ENCODE data around the gene FXR1.

FXR1 gene

DNA sequence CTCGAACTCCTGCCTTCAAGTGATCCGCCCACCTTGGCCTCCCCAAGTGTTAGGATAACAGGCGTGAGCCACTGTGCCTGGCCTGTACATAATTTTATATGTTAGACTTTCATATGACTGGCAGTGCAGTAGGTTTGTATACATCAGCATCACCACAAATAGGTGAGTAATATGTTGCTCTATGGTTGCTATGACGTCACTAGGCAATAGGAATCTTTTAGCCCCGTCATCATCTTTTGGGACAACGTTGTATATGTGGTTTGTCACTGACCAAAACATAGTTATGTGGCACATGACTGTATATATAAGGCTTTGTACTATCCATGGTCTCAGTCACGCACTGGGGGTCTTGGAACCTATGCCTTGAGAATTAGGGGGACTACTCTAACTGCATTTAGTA, 94.1 kb downstream of the FXR1 start:
- Histone ChIP-seq H3K27ac (ENCODE audit: low read length) (no peak overlapping the region), H3K79me2 (ENCODE audit: low read length) (no peaks in the 10 kb centered on the region), H2AFZ (ENCODE audit: low read depth, low read length) (no peak overlapping the region)

DNA sequence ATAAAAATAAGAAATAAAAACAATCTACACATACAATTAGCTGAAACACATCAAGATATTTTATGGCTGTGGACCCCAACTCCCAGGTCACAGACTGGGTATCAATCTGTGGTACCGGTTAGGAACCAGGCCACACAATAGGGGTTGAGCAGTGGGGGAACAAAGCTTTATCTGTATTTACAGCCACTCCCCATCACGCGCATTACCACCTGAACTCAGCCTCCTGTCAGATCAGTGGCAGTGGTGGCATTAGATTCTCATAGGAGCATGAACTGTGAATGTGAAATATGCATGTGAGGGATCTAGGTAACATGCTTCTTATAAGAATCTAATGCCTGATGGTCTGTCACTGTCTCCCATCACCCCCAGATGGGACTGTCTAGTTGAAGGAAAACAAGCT, 94.8 kb downstream of the FXR1 start:
- Histone ChIP-seq H3K9me3 (ENCODE audit: insufficient read depth, low read length) (no peaks in the 10 kb centered on the region), H3K4me1 (ENCODE audit: low read length) (no peaks in the 10 kb centered on the region), H3K27me3 (ENCODE audit: low read depth, low read length) (no peaks in the 10 kb centered on the region), H3K27ac (ENCODE audit: low read length) (no peak overlapping the region), H3K9ac (ENCODE audit: low read length) (no peak overlapping the region), H3K79me2 (ENCODE audit: low read length) (no peaks in the 10 kb centered on the region), H2AFZ (ENCODE audit: low read depth, low read length) (no peak overlapping the region), H3K4me3 (ENCODE audit: low read length) (no peak overlapping the region), H3K4me2 (ENCODE audit: low read length) (no peak overlapping the region), H3K36me3 (replicated peaks; ENCODE audit: low read depth, low read length) (no peaks in the 10 kb centered on the region), H4K20me1 (ENCODE audit: insufficient read depth, low read length) (no peaks in the 10 kb centered on the region)
- TF ChIP-seq, protein P1, sequence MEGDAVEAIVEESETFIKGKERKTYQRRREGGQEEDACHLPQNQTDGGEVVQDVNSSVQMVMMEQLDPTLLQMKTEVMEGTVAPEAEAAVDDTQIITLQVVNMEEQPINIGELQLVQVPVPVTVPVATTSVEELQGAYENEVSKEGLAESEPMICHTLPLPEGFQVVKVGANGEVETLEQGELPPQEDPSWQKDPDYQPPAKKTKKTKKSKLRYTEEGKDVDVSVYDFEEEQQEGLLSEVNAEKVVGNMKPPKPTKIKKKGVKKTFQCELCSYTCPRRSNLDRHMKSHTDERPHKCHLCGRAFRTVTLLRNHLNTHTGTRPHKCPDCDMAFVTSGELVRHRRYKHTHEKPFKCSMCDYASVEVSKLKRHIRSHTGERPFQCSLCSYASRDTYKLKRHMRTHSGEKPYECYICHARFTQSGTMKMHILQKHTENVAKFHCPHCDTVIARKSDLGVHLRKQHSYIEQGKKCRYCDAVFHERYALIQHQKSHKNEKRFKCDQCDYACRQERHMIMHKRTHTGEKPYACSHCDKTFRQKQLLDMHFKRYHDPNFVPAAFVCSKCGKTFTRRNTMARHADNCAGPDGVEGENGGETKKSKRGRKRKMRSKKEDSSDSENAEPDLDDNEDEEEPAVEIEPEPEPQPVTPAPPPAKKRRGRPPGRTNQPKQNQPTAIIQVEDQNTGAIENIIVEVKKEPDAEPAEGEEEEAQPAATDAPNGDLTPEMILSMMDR (IDR thresholded peaks at IDR 0.05; ENCODE audit: low read depth, low read length): no peak

More for the DNA sequence above, 94.1 kb downstream of the FXR1 start:
- H3K36me3 ChIP-seq (replicated peaks; ENCODE audit: low read depth, low read length): no peaks in the 10 kb centered on the region
- H3K9ac ChIP-seq (ENCODE audit: low read length): no peak overlapping the region
- no peak overlapping the region for H3K4me3 ChIP-seq (ENCODE audit: low read length)
- H3K9me3 ChIP-seq (ENCODE audit: insufficient read depth, low read length): no peaks in the 10 kb centered on the region
- no peaks in the 10 kb centered on the region for H3K27me3 ChIP-seq (ENCODE audit: low read depth, low read length)
- H3K4me2 ChIP-seq (ENCODE audit: low read length): no peak overlapping the region
- TF ChIP-seq, protein P1 (IDR thresholded peaks at IDR 0.05; ENCODE audit: low read depth, low read length): no peak
- TF ChIP-seq EZH2phosphoT487 (IDR thresholded peaks at IDR 0.05; ENCODE audit: low read depth): no peak
- no peaks in the 10 kb centered on the region for H4K20me1 ChIP-seq (ENCODE audit: insufficient read depth, low read length)
- H3K4me1 ChIP-seq (ENCODE audit: low read length): no peaks in the 10 kb centered on the region

DNA sequence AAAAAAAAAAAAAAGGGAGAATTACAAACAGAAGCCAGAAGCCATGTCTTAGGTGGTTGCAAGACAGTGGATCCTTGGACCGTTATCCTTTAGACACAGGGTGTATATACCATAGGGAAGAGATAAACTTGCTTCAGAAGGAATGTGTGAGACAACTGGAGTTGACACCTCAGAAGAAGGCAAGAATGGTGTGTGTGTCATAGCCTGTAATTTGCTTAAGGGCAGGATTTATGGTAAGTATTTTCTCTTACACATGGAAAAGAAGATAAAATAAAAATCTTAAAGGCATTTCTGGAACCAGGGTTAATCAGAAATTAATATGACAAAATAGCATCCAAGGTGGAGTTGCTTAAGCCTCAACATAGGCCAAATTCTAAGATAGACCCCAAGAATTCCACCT, 96.3 kb downstream of the FXR1 start:
- TF ChIP-seq EZH2phosphoT487 (IDR thresholded peaks at IDR 0.05; ENCODE audit: low read depth): no peak
- TF ChIP-seq, protein P1 (IDR thresholded peaks at IDR 0.05; ENCODE audit: low read depth, low read length): no peak
- Histone ChIP-seq H4K20me1 (ENCODE audit: insufficient read depth, low read length) (no peaks in the 10 kb centered on the region), H3K9ac (ENCODE audit: low read length) (no peak overlapping the region), H3K79me2 (ENCODE audit: low read length) (no peaks in the 10 kb centered on the region), H3K9me3 (ENCODE audit: insufficient read depth, low read length) (no peaks in the 10 kb centered on the region), H2AFZ (ENCODE audit: low read depth, low read length) (no peak overlapping the region), H3K4me1 (ENCODE audit: low read length) (no peaks in the 10 kb centered on the region), H3K27ac (ENCODE audit: low read length) (no peak overlapping the region), H3K27me3 (ENCODE audit: low read depth, low read length) (no peaks in the 10 kb centered on the region), H3K4me3 (ENCODE audit: low read length) (no peak overlapping the region), H3K36me3 (replicated peaks; ENCODE audit: low read depth, low read length) (no peaks in the 10 kb centered on the region), H3K4me2 (ENCODE audit: low read length) (no peak overlapping the region)

DNA sequence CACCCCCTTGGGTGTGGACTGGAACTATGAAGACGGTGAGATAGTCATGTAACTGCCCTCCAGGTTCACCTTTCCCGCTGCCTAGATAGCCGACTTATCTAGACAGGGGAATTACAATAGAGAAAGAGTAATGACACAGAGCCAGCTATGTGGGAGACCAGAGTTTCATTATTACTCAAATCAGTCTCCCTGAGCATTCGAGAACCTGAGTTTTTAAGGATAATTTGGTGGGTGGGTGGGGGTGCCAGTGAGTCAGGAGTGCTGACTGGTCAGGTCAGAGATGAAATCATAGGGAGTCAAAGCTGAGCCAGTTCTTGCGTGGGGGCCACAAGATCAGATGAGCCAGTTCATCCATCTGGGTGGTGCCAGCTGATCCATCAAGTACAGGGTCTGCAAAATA, 96.8 kb downstream of the FXR1 start:
- H3K27ac ChIP-seq (ENCODE audit: low read length): no peak overlapping the region
- no peaks in the 10 kb centered on the region for H3K79me2 ChIP-seq (ENCODE audit: low read length)
- no peak overlapping the region for H3K9ac ChIP-seq (ENCODE audit: low read length)
- no peaks in the 10 kb centered on the region for H4K20me1 ChIP-seq (ENCODE audit: insufficient read depth, low read length)
- H3K27me3 ChIP-seq (ENCODE audit: low read depth, low read length): no peaks in the 10 kb centered on the region
- H3K9me3 ChIP-seq (ENCODE audit: insufficient read depth, low read length): no peaks in the 10 kb centered on the region
- no peak overlapping the region for H2AFZ ChIP-seq (ENCODE audit: low read depth, low read length)
- no peaks in the 10 kb centered on the region for H3K4me1 ChIP-seq (ENCODE audit: low read length)
- no peak for TF ChIP-seq EZH2phosphoT487 (IDR thresholded peaks at IDR 0.05; ENCODE audit: low read depth)
- TF ChIP-seq, protein P1 (IDR thresholded peaks at IDR 0.05; ENCODE audit: low read depth, low read length): no peak
- H3K36me3 ChIP-seq (replicated peaks; ENCODE audit: low read depth, low read length): no peaks in the 10 kb centered on the region
- no peak overlapping the region for H3K4me2 ChIP-seq (ENCODE audit: low read length)
- no peak overlapping the region for H3K4me3 ChIP-seq (ENCODE audit: low read length)
